ENCODE results near the gene CMTM8.

CMTM8 gene

DNA sequence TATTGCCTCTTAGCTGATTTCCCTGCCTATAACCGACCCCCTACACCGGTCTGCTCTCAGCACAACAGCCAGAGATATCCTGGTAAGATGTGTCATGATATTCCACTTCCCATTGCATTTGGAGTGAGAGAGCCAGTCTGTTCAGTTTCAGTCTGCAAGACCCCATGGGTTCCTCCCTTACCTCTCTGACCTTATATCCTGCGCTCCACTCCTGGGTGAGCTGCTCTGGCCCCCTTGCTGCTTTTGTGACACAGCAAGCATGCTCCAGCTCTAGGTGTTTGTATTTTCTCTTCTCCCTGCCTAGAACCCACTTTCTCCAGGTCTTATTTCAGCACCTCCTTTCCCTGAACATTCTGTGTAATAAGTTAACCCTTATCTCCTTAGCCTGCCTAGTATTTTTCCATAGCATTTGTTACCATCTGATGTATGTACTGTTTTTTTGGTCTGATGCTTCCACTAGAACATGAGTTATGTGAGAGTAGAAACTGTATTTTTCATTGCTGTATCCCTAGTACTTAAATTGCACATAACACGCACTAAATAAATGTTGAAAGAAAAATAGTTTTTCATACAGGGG, 44.2 kb downstream of the CMTM8 start:
- Histone ChIP-seq H3K79me2 (ENCODE audit: insufficient read depth, low read depth) (no peaks in the 10 kb centered on the region), H3K27ac (no peak overlapping the region), H2AFZ (ENCODE audit: low read depth) (no peak overlapping the region), H3K4me1 (ENCODE audit: low read depth, poor library complexity, severe bottlenecking) (no peaks in the 10 kb centered on the region), H3K36me3 (ENCODE audit: insufficient read depth) (no peaks in the 10 kb centered on the region), H3K4me3 (IDR thresholded peaks at IDR 0.05; ENCODE audit: insufficient read depth, low read depth, low read length) (no peak overlapping the region), H3K4me2 (no peak overlapping the region), H3K27me3 (ENCODE audit: insufficient read depth, low read depth) (no peaks in the 10 kb centered on the region), H4K20me1 (ENCODE audit: insufficient read depth) (no peaks in the 10 kb centered on the region), H3K9ac (no peak overlapping the region)
- TF ChIP-seq, protein P1, sequence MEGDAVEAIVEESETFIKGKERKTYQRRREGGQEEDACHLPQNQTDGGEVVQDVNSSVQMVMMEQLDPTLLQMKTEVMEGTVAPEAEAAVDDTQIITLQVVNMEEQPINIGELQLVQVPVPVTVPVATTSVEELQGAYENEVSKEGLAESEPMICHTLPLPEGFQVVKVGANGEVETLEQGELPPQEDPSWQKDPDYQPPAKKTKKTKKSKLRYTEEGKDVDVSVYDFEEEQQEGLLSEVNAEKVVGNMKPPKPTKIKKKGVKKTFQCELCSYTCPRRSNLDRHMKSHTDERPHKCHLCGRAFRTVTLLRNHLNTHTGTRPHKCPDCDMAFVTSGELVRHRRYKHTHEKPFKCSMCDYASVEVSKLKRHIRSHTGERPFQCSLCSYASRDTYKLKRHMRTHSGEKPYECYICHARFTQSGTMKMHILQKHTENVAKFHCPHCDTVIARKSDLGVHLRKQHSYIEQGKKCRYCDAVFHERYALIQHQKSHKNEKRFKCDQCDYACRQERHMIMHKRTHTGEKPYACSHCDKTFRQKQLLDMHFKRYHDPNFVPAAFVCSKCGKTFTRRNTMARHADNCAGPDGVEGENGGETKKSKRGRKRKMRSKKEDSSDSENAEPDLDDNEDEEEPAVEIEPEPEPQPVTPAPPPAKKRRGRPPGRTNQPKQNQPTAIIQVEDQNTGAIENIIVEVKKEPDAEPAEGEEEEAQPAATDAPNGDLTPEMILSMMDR (conservative IDR thresholded peaks at IDR 0.05; ENCODE audit: low read depth, low read length), result no peak

- no peaks in the 10 kb centered on the region for H3K79me2 ChIP-seq (ENCODE audit: insufficient read depth, low read depth)
- H3K4me3 ChIP-seq (IDR thresholded peaks at IDR 0.05; ENCODE audit: insufficient read depth, low read depth, low read length), result no peak overlapping the region
- H4K20me1 ChIP-seq (ENCODE audit: insufficient read depth), result no peaks in the 10 kb centered on the region
- no peak overlapping the region for H2AFZ ChIP-seq (ENCODE audit: low read depth)
- H3K4me1 ChIP-seq (ENCODE audit: low read depth, poor library complexity, severe bottlenecking), result no peaks in the 10 kb centered on the region
- no peaks in the 10 kb centered on the region for H3K27me3 ChIP-seq (ENCODE audit: insufficient read depth, low read depth)
- no peaks in the 10 kb centered on the region for H3K36me3 ChIP-seq (ENCODE audit: insufficient read depth)
- no peak overlapping the region for H3K4me2 ChIP-seq
- no peak overlapping the region for H3K9ac ChIP-seq
- TF ChIP-seq, protein P1 (conservative IDR thresholded peaks at IDR 0.05; ENCODE audit: low read depth, low read length), result no peak
- no peak overlapping the region for H3K27ac ChIP-seq
Observed at GRCh38 chr3:32283304-32283703, 44.8 kb downstream of the CMTM8 start.

DNA sequence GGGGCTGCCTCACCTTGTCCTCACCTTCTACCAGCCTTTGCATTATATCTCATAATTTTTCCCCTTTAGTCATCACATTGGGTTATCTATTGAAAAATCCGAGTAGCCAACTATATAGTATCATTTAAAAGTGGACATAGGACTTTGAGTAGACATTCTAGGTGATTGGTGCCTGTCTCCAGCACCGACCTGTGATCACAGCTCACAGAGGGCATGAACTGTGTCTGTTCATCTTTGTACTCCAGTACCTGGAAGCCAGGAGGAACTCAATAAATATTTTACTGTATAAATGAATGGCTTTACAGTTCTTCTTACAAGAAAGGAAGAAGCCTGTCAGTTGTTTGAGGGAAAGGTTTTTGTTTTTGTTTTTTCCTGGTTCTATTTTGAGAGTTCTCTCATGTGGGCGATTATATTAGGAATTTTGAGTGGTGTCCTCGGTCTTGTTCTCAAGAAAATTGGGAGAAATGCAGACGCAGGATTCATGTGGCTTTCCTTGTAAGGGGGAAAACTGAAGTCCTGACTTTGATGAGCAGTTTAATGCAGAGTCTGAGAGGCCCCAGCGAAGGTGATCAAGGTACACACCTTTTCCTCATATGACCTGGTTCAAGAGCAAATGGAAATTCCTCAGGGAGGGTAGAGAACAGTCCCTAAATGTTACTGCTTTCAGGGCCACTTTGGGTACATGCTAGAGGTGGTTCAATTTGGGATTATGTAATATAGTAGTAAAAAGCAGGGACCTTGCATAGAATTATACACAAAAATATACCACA, 46.1 kb downstream of the CMTM8 start:
- TF ChIP-seq, protein P1 (conservative IDR thresholded peaks at IDR 0.05; ENCODE audit: low read depth, low read length), result no peak
- no peak overlapping the region for H3K27ac ChIP-seq
- H3K4me3 ChIP-seq (IDR thresholded peaks at IDR 0.05; ENCODE audit: insufficient read depth, low read depth, low read length), result no peak overlapping the region
- no peaks in the 10 kb centered on the region for H3K36me3 ChIP-seq (ENCODE audit: insufficient read depth)
- H3K4me1 ChIP-seq (ENCODE audit: low read depth, poor library complexity, severe bottlenecking), result no peaks in the 10 kb centered on the region
- H3K4me2 ChIP-seq, result no peak overlapping the region
- H3K79me2 ChIP-seq (ENCODE audit: insufficient read depth, low read depth), result no peaks in the 10 kb centered on the region
- no peak overlapping the region for H3K9ac ChIP-seq
- no peaks in the 10 kb centered on the region for H4K20me1 ChIP-seq (ENCODE audit: insufficient read depth)
- no peak overlapping the region for H2AFZ ChIP-seq (ENCODE audit: low read depth)
- no peaks in the 10 kb centered on the region for H3K27me3 ChIP-seq (ENCODE audit: insufficient read depth, low read depth)

DNA sequence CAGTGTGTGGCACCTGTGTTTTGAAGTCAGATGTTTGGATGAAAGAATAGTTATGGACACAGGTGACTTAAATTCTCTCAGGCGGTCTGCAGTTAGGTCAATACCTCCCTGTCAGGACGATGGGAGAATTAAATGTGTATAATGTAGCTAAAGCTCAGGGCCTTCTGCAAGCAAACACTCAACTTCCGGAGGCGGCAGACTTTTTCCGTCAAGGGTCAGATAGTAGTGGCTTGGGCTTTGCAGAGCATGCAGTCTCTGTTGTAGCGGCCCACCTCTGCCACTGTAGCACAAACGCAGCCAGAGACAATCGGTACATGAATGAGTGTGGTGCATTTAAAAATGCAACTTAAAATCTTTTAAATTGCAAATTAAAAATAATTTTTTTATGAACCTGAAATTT, 47.4 kb downstream of the CMTM8 start:
- Histone ChIP-seq H3K9ac (no peak overlapping the region), H3K79me2 (ENCODE audit: insufficient read depth, low read depth) (no peaks in the 10 kb centered on the region), H3K4me3 (IDR thresholded peaks at IDR 0.05; ENCODE audit: insufficient read depth, low read depth, low read length) (no peak overlapping the region), H3K27me3 (ENCODE audit: insufficient read depth, low read depth) (no peaks in the 10 kb centered on the region), H2AFZ (ENCODE audit: low read depth) (no peak overlapping the region), H3K4me1 (ENCODE audit: low read depth, poor library complexity, severe bottlenecking) (no peaks in the 10 kb centered on the region), H4K20me1 (ENCODE audit: insufficient read depth) (no peaks in the 10 kb centered on the region), H3K4me2 (no peak overlapping the region), H3K36me3 (ENCODE audit: insufficient read depth) (no peaks in the 10 kb centered on the region), H3K27ac (no peak overlapping the region)
- TF ChIP-seq, protein P1 (conservative IDR thresholded peaks at IDR 0.05; ENCODE audit: low read depth, low read length), result no peak

Data from KMS-11 (cell line).